Upper lobe of right lung (tissue), 1 donor: ENCODE data around the gene PADI1. TPM values are rescaled to one million over a fixed set of nuclear protein-coding genes. Genes with fewer than 3 reads are reported as not detected.
A peak's percentile ranks its signal among the peaks of the same experiment; 100 is the strongest.

Experiments
- ATAC-seq: fragments of 200-7000 bp; cut with Tn5 transposase; one replicate; pipeline ENCODE4 v1.9.1; 2020; ENCODE audit warnings: mild to moderate bottlenecking, moderate library complexity
- DNase-seq: peaks from one replicate; pipeline ENCODE4 v3.0.0-alpha.2; 2020
- H3K27ac ChIP-seq: fragments of 200-600 bp; one replicate; pipeline ENCODE4 v1.8.0; 2022
- H3K27me3 ChIP-seq: fragments of 200-600 bp; one replicate; pipeline ENCODE4 v1.8.0; 2022; ENCODE audit warnings: mild to moderate bottlenecking
- H3K36me3 ChIP-seq: fragments of 200-600 bp; one replicate; pipeline ENCODE4 v1.8.0; 2022
- H3K4me1 ChIP-seq: fragments of 200-600 bp; one replicate; pipeline ENCODE4 v1.8.0; 2022
- H3K4me3 ChIP-seq: fragments of 200-600 bp; one replicate; pipeline ENCODE4 v1.8.0; 2022; ENCODE audit warnings: mild to moderate bottlenecking
- H3K9me3 ChIP-seq: fragments of 200-600 bp; one replicate; pipeline ENCODE4 v1.8.0; 2022
- CTCF ChIP-seq: fragments of 200-600 bp; IDR thresholded peaks from one replicate; pipeline ENCODE4 v1.8.0; 2022; ENCODE audit warnings: antibody characterized with exemption
- intact Hi-C: fragments of 100-400 bp; cut with DNase I; formaldehyde crosslinking; loops from one replicate; pipeline ENCODE4 v1.11.0; 2022
- total RNA-seq: library from RNA; stranded (reverse); fragmentation: NEBNext Ultra II Directional; extraction: Animal tissue kit (Norgen Biotek cat#: 25700); gene quantifications from one replicate; pipeline ENCODE4 v1.2.1, GENCODE V29; 2021
- donor health status: DM: no; HTN: yes; CAD: no; lungs with severe emphysema.

PADI1 gene
- total RNA-seq, 1 donor from 2014 or later = not detected

GRCh38 chr1:17161926-17162800 is 42.8 kb upstream of the PADI1 start:
- intact Hi-C loops = no loop called here
- H3K4me3 ChIP-seq = no peak overlapping the region
- no peak for DNase-seq
- no peaks in the 10 kb centered on the region for H3K36me3 ChIP-seq
- H3K27me3 ChIP-seq = no peaks in the 10 kb centered on the region
- H3K27ac ChIP-seq = no peak overlapping the region
- H3K4me1 ChIP-seq = no peaks in the 10 kb centered on the region
- no peak for ATAC-seq
- no peak for TF ChIP-seq CTCF
- H3K9me3 ChIP-seq = no peaks in the 10 kb centered on the region

- Histone ChIP-seq H3K4me1 (no peaks in the 10 kb centered on the region), H3K27me3 (no peaks in the 10 kb centered on the region), H3K9me3 (no peaks in the 10 kb centered on the region), H3K27ac (no peak overlapping the region), H3K36me3 (no peaks in the 10 kb centered on the region), H3K4me3 (no peak overlapping the region)
- no peak for TF ChIP-seq CTCF
- no peak for DNase-seq
- ATAC-seq = peak; percentile 23
- intact Hi-C loops = no loop called here
Observed at GRCh38 chr1:17162941-17163340, 42.0 kb upstream of the PADI1 start.

GRCh38 chr1:17163371-17163770 is 41.6 kb upstream of the PADI1 start:
- TF ChIP-seq CTCF = no peak
- intact Hi-C loops = no loop called here
- DNase-seq (no peak), ATAC-seq (no peak)
- Histone ChIP-seq H3K27me3 (no peaks in the 10 kb centered on the region), H3K4me3 (no peak overlapping the region), H3K27ac (no peak overlapping the region), H3K9me3 (no peaks in the 10 kb centered on the region), H3K36me3 (no peaks in the 10 kb centered on the region), H3K4me1 (no peaks in the 10 kb centered on the region)

GRCh38 chr1:17163789-17164666 is 40.9 kb upstream of the PADI1 start:
- H3K36me3 ChIP-seq = no peaks in the 10 kb centered on the region
- H3K4me1 ChIP-seq = no peaks in the 10 kb centered on the region
- H3K27me3 ChIP-seq = no peaks in the 10 kb centered on the region
- no peaks in the 10 kb centered on the region for H3K9me3 ChIP-seq
- TF ChIP-seq CTCF = no peak
- no peak for DNase-seq
- no peak overlapping the region for H3K4me3 ChIP-seq
- intact Hi-C loops = no loop called here
- no peak overlapping the region for H3K27ac ChIP-seq
- ATAC-seq = no peak

GRCh38 chr1:17165823-17166222 is 39.1 kb upstream of the PADI1 start:
- Histone ChIP-seq H3K9me3 (no peaks in the 10 kb centered on the region), H3K4me3 (no peak overlapping the region), H3K36me3 (no peaks in the 10 kb centered on the region), H3K27ac (no peak overlapping the region), H3K4me1 (no peaks in the 10 kb centered on the region), H3K27me3 (no peaks in the 10 kb centered on the region)
- TF ChIP-seq CTCF = no peak
- DNase-seq (no peak), ATAC-seq (no peak)
- intact Hi-C loops = no loop called here
